Skeletal muscle satellite cell (primary cell): ENCODE data around the gene ARL6IP5. TPM values are rescaled to one million over a fixed set of nuclear protein-coding genes. Genes with fewer than 3 reads are reported as not detected.

Experiments used
- H3K27me3 ChIP-seq: 2 replicates; pipeline ENCODE4 v1.7.0; 2013; ENCODE audit warnings: low read length; ENCODE audit not compliant: control insufficient read depth, insufficient read depth
- H3K36me3 ChIP-seq: 2 replicates; pipeline ENCODE4 v1.7.0; 2013; ENCODE audit warnings: mild to moderate bottlenecking, control low read depth, low read length; ENCODE audit not compliant: insufficient read depth
- H3K4me1 ChIP-seq: 2 replicates; pipeline ENCODE4 v1.7.0; 2013; ENCODE audit warnings: low read length; ENCODE audit not compliant: control insufficient read depth, insufficient read depth
- H3K4me2 ChIP-seq: 2 replicates; pipeline ENCODE4 v1.7.0; 2013; ENCODE audit warnings: mild to moderate bottlenecking, low read length
- H3K4me3 ChIP-seq: 2 replicates; pipeline ENCODE4 v1.7.0; 2013; ENCODE audit warnings: low read length
- H3K9ac ChIP-seq: 2 replicates; pipeline ENCODE4 v1.7.0; 2013; ENCODE audit warnings: mild to moderate bottlenecking, low read depth, low read length, moderate library complexity
- H3K9me3 ChIP-seq: replicated peaks from 2 replicates; pipeline ENCODE4 v1.7.0; 2013; ENCODE audit warnings: mild to moderate bottlenecking, control low read depth, low read length
- total RNA-seq: library from RNA; depleted of rRNA; stranded (reverse); fragments of >200 nt; gene quantifications from 2 replicates; pipeline ENCODE4 v1.2.3, GENCODE V29; 2012; rRNA removed

ARL6IP5 gene, protein sequence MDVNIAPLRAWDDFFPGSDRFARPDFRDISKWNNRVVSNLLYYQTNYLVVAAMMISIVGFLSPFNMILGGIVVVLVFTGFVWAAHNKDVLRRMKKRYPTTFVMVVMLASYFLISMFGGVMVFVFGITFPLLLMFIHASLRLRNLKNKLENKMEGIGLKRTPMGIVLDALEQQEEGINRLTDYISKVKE
- total RNA-seq: 69.2 and 73.0 TPM in 2 replicates

DNA sequence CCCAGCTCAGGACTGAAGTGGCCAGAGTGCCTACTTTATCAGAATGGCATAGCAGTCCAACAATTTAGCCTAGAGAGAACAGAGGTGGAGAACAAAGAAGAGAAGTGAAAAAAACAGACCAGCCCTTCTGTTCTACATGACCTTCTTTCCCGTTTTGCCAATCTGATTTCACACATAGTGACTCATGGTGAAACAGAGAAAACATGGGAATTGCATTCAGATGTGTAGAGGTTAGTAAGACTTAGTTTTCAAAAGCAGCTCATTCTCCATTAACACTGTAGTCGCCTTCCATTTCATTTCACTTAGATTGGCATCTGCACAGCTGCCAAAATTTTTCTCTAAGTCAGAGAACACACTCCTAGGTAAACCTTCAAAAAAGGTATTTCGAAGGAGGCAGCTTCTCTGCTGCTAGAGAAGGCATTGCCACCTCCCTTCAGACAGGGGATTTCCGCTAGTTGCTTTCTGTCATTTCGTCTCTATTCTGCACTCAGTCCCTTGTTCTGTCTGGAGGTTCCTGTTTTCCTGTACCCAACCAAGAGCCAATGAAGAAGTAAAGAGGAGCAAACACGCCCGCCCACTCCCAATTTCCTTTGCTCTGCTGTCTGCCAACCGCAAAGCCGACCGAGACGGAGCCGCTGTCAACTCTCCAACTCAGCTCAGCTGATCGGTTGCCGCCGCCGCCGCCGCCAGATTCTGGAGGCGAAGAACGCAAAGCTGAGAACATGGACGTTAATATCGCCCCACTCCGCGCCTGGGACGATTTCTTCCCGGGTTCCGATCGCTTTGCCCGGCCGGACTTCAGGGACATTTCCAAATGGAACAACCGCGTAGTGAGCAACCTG, at the start of gene ARL6IP5:
TSS of gene ARL6IP5 (plus strand) at position 612 of the 842 bp plus-strand sequence. CDS start at position 723, 111 bp downstream.
- Histone ChIP-seq H3K4me2 (peak within 1 kb of the TSS; percentile 86), H3K4me1 (peaks cover 66% of the 10 kb centered on the region), H3K9ac (peak within 1 kb of the TSS; percentile 95), H3K36me3 (peaks cover 6% of the 10 kb centered on the region), H3K9me3 (no peaks in the 10 kb centered on the region), H3K4me3 (peak within 1 kb of the TSS; percentile 92), H3K27me3 (no peaks in the 10 kb centered on the region)

DNA sequence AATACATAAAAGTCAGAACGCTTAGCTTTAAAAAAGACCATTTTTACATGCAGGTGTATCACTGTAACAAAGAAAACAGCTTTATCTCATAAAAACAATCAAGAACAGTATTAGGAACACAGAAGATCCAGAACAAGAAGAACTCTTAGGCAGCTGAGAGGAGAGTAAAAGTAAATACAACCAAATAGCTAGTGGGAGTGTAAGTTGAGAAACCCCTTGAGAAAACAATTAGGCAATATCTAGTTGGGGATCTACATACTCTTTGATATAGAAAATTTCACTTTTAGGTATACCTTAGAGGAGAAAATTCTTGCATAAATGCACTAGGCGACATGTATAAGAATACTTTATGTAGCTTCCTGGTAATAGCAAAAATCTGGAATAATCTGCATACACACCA, 40.1 kb upstream of the ARL6IP5 start:
- H3K27me3 ChIP-seq: no peaks in the 10 kb centered on the region
- H3K4me2 ChIP-seq: no peak overlapping the region
- peaks cover 3% of the 10 kb centered on the region for H3K4me1 ChIP-seq
- H3K4me3 ChIP-seq: no peak overlapping the region
- no peak overlapping the region for H3K9ac ChIP-seq
- H3K36me3 ChIP-seq: peaks cover 83% of the 10 kb centered on the region
- no peaks in the 10 kb centered on the region for H3K9me3 ChIP-seq

- Histone ChIP-seq H3K27me3 (no peaks in the 10 kb centered on the region), H3K4me2 (no peak overlapping the region), H3K4me1 (peaks cover 13% of the 10 kb centered on the region), H3K4me3 (no peak overlapping the region), H3K36me3 (peaks cover 54% of the 10 kb centered on the region), H3K9me3 (no peaks in the 10 kb centered on the region), H3K9ac (no peak overlapping the region)
These were observed 35.7 kb upstream of the ARL6IP5 start for GRCh38 chr3:69048990-69049389.

DNA sequence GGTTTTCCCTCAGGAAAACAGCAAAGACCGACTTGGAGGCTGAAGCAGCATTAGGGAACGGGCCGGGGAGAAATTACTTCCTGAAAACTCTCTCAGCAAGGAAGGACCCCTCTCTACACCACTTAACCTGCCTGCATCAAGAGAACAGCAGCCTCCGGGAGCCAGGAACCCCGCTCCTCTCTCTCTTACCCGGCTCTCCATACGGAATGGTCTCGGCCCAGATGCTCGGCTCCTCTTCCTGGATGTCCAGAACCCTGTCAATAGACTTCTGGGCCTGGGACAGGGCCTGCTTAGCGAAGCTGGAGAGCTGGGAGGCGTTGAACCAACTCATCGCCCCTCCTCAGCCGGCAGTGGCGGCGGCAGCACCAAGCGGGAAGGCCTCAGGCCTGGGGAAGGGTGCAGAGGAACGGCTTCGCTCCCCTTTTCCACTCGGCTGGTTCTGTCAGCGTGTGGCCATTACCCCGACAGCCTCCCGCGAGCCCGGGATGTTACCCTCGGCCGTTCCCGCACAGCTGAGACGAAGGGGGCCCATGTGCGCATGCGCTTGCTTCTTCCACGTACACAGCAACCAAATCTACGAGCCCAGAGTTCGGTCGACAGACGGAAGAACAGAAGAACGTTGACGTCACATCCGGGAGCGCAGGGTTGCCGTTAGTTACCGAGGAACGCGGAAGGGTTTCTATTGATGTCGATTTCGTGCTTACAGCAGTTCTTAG, 32.8 kb upstream of the ARL6IP5 start, which contains the start of gene TMF1:
TSS of gene TMF1 (minus strand) at position 578 of the 716 bp plus-strand sequence. CDS start at position 331, 247 bp downstream.
- Histone ChIP-seq H3K9ac (peak within 1 kb of the TSS; percentile 94), H3K27me3 (no peaks in the 10 kb centered on the region), H3K4me1 (peaks cover 13% of the 10 kb centered on the region), H3K4me3 (peak within 1 kb of the TSS; percentile 89), H3K4me2 (peak within 1 kb of the TSS; percentile 88), H3K9me3 (no peaks in the 10 kb centered on the region), H3K36me3 (peaks cover 56% of the 10 kb centered on the region)

GRCh38 chr3:69052472-69052898, 32.3 kb upstream of the ARL6IP5 start:
- Histone ChIP-seq H3K4me1 (peaks cover 13% of the 10 kb centered on the region), H3K9ac (peak overlapping the region; percentile 94), H3K27me3 (no peaks in the 10 kb centered on the region), H3K36me3 (peaks cover 50% of the 10 kb centered on the region), H3K4me2 (peak overlapping the region; percentile 88), H3K9me3 (no peaks in the 10 kb centered on the region), H3K4me3 (peak overlapping the region; percentile 89)

- peaks cover 74% of the 10 kb centered on the region for H3K36me3 ChIP-seq
These were observed 26.4 kb upstream of the ARL6IP5 start for GRCh38 chr3:69058180-69058946.

GRCh38 chr3:69058947-69059224, 25.9 kb upstream of the ARL6IP5 start:
- peaks cover 69% of the 10 kb centered on the region for H3K36me3 ChIP-seq
- H3K4me1 ChIP-seq: no peaks in the 10 kb centered on the region
- H3K4me3 ChIP-seq: no peak overlapping the region

More at GRCh38 chr3:69058180-69058946, 26.4 kb upstream of the ARL6IP5 start:
- H3K9me3 ChIP-seq: no peaks in the 10 kb centered on the region
- H3K27me3 ChIP-seq: no peaks in the 10 kb centered on the region
- H3K4me3 ChIP-seq: no peak overlapping the region
- H3K4me2 ChIP-seq: no peak overlapping the region
- no peak overlapping the region for H3K9ac ChIP-seq
- H3K4me1 ChIP-seq: no peaks in the 10 kb centered on the region

DNA sequence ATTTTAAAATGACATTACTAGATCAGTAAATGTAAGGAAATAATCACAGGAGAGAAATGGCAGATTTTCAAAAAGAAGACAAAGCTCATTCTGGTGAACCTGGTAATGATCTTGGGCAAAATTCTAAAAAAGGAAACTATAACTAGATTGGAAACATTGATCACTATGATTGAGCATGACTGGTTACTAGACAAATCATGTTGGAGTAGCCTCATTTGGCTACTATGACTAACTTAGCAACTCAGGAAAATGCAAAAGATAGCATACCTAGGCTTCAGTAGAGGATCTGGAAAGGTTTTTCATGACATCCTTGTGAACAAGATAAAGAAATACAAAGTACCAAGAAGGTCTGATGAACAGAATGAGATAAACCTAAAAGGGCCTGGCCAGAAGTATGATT, 25.0 kb upstream of the ARL6IP5 start:
- H3K4me3 ChIP-seq: no peak overlapping the region
- no peak overlapping the region for H3K9ac ChIP-seq
- H3K4me2 ChIP-seq: no peak overlapping the region
- no peaks in the 10 kb centered on the region for H3K9me3 ChIP-seq
- no peaks in the 10 kb centered on the region for H3K27me3 ChIP-seq
- H3K4me1 ChIP-seq: no peaks in the 10 kb centered on the region
- peaks cover 65% of the 10 kb centered on the region for H3K36me3 ChIP-seq

More at GRCh38 chr3:69058947-69059224, 25.9 kb upstream of the ARL6IP5 start:
- no peak overlapping the region for H3K9ac ChIP-seq
- H3K9me3 ChIP-seq: no peaks in the 10 kb centered on the region
- no peak overlapping the region for H3K4me2 ChIP-seq
- no peaks in the 10 kb centered on the region for H3K27me3 ChIP-seq

DNA sequence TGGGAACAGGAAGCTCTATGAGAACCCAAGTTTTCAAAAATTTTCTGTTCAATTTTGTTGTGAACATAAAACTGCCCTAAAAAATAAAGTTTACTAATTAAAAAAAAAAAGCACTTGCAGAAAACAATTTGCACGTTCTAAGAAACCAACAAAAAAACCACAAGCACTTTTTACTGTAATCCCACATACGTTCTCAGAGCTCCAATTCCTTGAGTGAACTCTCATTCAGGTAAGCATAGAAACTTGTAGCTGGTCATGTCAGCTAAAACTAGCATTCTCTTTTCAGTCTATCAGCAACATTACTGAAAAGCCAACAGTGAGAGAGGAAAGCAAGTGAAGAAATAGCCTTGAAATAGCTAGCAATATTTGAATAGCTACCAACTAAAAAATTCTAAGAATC, 21.1 kb upstream of the ARL6IP5 start:
- Histone ChIP-seq H3K36me3 (peaks cover 44% of the 10 kb centered on the region), H3K27me3 (no peaks in the 10 kb centered on the region), H3K9ac (no peak overlapping the region), H3K9me3 (no peaks in the 10 kb centered on the region), H3K4me2 (no peak overlapping the region), H3K4me3 (no peak overlapping the region), H3K4me1 (no peaks in the 10 kb centered on the region)

GRCh38 chr3:69065318-69065964, 19.3 kb upstream of the ARL6IP5 start:
- Histone ChIP-seq H3K9ac (no peak overlapping the region), H3K36me3 (peaks cover 40% of the 10 kb centered on the region), H3K4me3 (no peak overlapping the region), H3K27me3 (no peaks in the 10 kb centered on the region), H3K4me1 (no peaks in the 10 kb centered on the region), H3K9me3 (no peaks in the 10 kb centered on the region), H3K4me2 (no peak overlapping the region)
